ENCODE results near the gene RASEF.
"Not testable (repeated sequence)": the region's sequence is repeated elsewhere in the genome, so short reads cannot be mapped to it uniquely, and the experiment has no call there.

RASEF gene

DNA sequence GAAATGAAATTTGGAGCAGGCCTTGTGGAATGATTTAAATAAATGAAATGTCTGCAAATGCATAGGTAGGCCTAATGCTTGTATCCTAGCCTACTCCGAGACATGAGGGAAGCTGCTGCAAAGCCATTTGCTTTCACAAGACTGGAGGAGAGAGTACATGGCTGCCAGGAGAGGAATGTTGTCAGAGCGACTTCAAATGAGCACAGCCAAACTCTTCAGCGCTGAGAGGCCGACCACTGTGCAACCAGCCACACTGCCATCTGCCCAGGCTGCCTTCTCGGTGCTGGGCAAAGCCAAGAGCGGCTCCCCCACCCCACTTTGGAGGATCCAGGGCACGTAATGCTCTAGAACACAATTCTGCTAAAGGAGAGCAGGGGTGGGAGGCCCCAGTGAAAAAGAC is 122.6 kb downstream of the RASEF start:
- Histone ChIP-seq H3K4me3 (ENCODE audit: low read length) (no peak overlapping the region), H4K20me1 (ENCODE audit: control insufficient read depth, insufficient read depth, low read depth, low read length) (no peaks in the 10 kb centered on the region), H3K4me2 (ENCODE audit: low read length) (no peak overlapping the region), H3K79me2 (ENCODE audit: control insufficient read depth, low read length) (no peaks in the 10 kb centered on the region), H3K36me3 (ENCODE audit: control insufficient read depth, low read length) (no peaks in the 10 kb centered on the region), H3K4me1 (ENCODE audit: control insufficient read depth, low read length) (no peaks in the 10 kb centered on the region), H3K9me2 (replicated peaks; ENCODE audit: control insufficient read depth, low read length) (no peaks in the 10 kb centered on the region), H3K27me3 (ENCODE audit: control insufficient read depth, low read length) (no peaks in the 10 kb centered on the region), H3K27ac (ENCODE audit: low read depth, low read length) (no peak overlapping the region), H3K9me3 (ENCODE audit: control insufficient read depth, insufficient read depth, low read length) (no peaks in the 10 kb centered on the region), H3F3A (ENCODE audit: control insufficient read depth, insufficient read depth) (no peaks in the 10 kb centered on the region)
- TF ChIP-seq, protein P1, sequence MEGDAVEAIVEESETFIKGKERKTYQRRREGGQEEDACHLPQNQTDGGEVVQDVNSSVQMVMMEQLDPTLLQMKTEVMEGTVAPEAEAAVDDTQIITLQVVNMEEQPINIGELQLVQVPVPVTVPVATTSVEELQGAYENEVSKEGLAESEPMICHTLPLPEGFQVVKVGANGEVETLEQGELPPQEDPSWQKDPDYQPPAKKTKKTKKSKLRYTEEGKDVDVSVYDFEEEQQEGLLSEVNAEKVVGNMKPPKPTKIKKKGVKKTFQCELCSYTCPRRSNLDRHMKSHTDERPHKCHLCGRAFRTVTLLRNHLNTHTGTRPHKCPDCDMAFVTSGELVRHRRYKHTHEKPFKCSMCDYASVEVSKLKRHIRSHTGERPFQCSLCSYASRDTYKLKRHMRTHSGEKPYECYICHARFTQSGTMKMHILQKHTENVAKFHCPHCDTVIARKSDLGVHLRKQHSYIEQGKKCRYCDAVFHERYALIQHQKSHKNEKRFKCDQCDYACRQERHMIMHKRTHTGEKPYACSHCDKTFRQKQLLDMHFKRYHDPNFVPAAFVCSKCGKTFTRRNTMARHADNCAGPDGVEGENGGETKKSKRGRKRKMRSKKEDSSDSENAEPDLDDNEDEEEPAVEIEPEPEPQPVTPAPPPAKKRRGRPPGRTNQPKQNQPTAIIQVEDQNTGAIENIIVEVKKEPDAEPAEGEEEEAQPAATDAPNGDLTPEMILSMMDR (IDR thresholded peaks at IDR 0.05; ENCODE audit: low read depth, low read length, poor library complexity, severe bottlenecking) = no peak
- TF ChIP-seq EZH2phosphoT487 (IDR thresholded peaks at IDR 0.05; ENCODE audit: borderline replicate concordance, low read length) = no peak

DNA sequence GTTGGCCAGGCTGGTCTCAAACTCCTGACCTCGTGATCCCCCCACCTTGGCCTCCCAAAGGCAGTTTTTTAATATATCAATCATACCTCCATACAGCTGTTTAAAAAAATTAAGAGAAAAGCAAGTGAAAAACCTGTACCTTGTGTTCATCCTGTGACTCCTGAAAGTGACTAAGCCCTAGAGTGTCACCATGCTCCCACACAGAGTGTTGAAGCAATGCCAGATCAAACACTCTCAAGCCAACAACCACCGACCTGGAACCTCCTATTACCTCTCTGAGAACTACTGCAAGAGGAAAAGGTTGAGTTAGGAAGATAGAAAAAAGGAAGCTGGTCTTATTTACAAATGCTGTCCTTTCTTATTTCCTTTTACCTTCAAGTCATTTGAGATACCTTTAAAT is 123.5 kb downstream of the RASEF start:
- no peaks in the 10 kb centered on the region for H3K9me3 ChIP-seq (ENCODE audit: control insufficient read depth, insufficient read depth, low read length)
- H4K20me1 ChIP-seq (ENCODE audit: control insufficient read depth, insufficient read depth, low read depth, low read length) = no peaks in the 10 kb centered on the region
- no peaks in the 10 kb centered on the region for H3K4me1 ChIP-seq (ENCODE audit: control insufficient read depth, low read length)
- H3K9me2 ChIP-seq (replicated peaks; ENCODE audit: control insufficient read depth, low read length) = no peaks in the 10 kb centered on the region
- H3K27me3 ChIP-seq (ENCODE audit: control insufficient read depth, low read length) = no peaks in the 10 kb centered on the region
- H3K4me3 ChIP-seq (ENCODE audit: low read length) = no peak overlapping the region
- H3F3A ChIP-seq (ENCODE audit: control insufficient read depth, insufficient read depth) = no peaks in the 10 kb centered on the region
- no peak overlapping the region for H3K4me2 ChIP-seq (ENCODE audit: low read length)
- TF ChIP-seq, protein P1 (IDR thresholded peaks at IDR 0.05; ENCODE audit: low read depth, low read length, poor library complexity, severe bottlenecking) = no peak
- H3K36me3 ChIP-seq (ENCODE audit: control insufficient read depth, low read length) = no peaks in the 10 kb centered on the region
- no peak overlapping the region for H3K27ac ChIP-seq (ENCODE audit: low read depth, low read length)
- H3K79me2 ChIP-seq (ENCODE audit: control insufficient read depth, low read length) = no peaks in the 10 kb centered on the region

DNA sequence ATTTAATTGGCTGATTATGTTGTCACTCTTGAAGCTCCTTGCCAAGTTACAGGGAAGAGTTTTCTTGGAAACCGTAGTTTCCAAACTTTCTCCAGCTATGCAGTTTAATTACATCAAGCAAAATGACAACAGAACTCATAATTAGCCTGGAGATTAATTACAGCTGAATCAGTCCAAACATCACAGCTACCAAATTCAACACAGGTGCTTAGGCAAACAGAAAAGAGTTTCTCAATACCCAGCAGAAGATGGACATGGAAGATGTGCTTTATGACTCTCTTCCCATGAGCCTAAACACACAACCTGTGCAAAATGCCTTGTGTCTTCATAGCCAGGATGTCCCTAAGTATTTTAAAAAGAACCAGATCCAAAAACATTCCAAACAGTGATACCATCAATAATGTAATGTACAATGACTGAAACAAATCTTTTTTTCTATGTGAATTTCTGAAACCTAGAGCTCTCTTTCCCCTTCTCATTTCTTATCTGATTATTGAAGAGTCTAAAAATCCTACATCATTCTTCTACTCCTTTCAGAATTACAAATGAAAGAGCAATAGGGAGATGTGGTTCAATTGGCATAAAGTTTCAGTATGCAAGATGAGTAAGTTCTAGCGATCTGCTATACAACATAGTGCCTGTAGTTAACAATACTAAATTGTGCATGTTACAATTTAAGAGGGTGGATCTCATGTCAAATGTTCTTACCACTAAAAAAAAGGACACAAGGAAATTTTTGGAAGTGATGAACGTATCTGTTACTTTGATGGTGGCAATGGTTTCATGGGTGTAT is 124.3 kb downstream of the RASEF start:
- H3K9me3 ChIP-seq (ENCODE audit: control insufficient read depth, insufficient read depth, low read length) = no peaks in the 10 kb centered on the region
- H3F3A ChIP-seq (ENCODE audit: control insufficient read depth, insufficient read depth) = no peaks in the 10 kb centered on the region
- H3K9me2 ChIP-seq (replicated peaks; ENCODE audit: control insufficient read depth, low read length) = no peaks in the 10 kb centered on the region
- no peaks in the 10 kb centered on the region for H3K27me3 ChIP-seq (ENCODE audit: control insufficient read depth, low read length)
- H3K27ac ChIP-seq (ENCODE audit: low read depth, low read length) = no peak overlapping the region
- no peak overlapping the region for H3K4me2 ChIP-seq (ENCODE audit: low read length)
- no peaks in the 10 kb centered on the region for H3K4me1 ChIP-seq (ENCODE audit: control insufficient read depth, low read length)
- no peak overlapping the region for H3K4me3 ChIP-seq (ENCODE audit: low read length)
- TF ChIP-seq, protein P1 (IDR thresholded peaks at IDR 0.05; ENCODE audit: low read depth, low read length, poor library complexity, severe bottlenecking) = no peak
- TF ChIP-seq EZH2phosphoT487 (IDR thresholded peaks at IDR 0.05; ENCODE audit: borderline replicate concordance, low read length) = no peak
- H3K36me3 ChIP-seq (ENCODE audit: control insufficient read depth, low read length) = no peaks in the 10 kb centered on the region
- H4K20me1 ChIP-seq (ENCODE audit: control insufficient read depth, insufficient read depth, low read depth, low read length) = no peaks in the 10 kb centered on the region
- no peaks in the 10 kb centered on the region for H3K79me2 ChIP-seq (ENCODE audit: control insufficient read depth, low read length)

DNA sequence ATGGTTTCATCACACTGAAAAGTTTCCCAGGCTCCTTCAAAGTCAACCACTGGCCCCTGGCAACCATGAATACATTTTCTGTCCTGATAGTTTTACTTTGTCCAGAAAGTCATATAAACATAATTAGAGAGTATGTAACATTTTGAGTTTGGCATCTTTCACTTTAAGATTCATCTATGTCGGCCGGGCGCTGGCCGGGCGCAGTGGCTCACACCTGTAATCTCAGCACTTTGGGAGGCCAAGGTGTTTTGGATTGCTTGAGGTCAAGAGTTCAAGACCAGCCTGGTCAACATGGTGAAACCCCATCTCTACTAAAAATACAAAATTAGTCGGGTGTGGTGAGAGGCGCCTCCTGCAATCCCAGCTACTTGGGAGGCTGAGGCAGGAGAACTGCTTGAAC is 126.4 kb downstream of the RASEF start:
- not testable (repeated sequence) for H3K4me1 ChIP-seq (ENCODE audit: control insufficient read depth, low read length); H3K27ac ChIP-seq (ENCODE audit: low read depth, low read length); H4K20me1 ChIP-seq (ENCODE audit: control insufficient read depth, insufficient read depth, low read depth, low read length); H3K79me2 ChIP-seq (ENCODE audit: control insufficient read depth, low read length); H3K9me2 ChIP-seq (replicated peaks; ENCODE audit: control insufficient read depth, low read length); H3K27me3 ChIP-seq (ENCODE audit: control insufficient read depth, low read length); H3K9me3 ChIP-seq (ENCODE audit: control insufficient read depth, insufficient read depth, low read length); H3F3A ChIP-seq (ENCODE audit: control insufficient read depth, insufficient read depth); H3K4me2 ChIP-seq (ENCODE audit: low read length); H3K36me3 ChIP-seq (ENCODE audit: control insufficient read depth, low read length); H3K4me3 ChIP-seq (ENCODE audit: low read length)

Data from DOHH2 (cell line).